HEK293 (cell line): ENCODE data around the gene CDCA4.

Experiments
- REST ChIP-seq: fragments of 450-650 bp; formaldehyde crosslinking; IDR thresholded peaks from 2 replicates; pipeline ENCODE4 v1.5.1; 2016; ENCODE audit warnings: missing biosample characterization, missing genetic modification characterization
- TCF7L2 ChIP-seq: IDR thresholded peaks from 2 replicates; pipeline ENCODE4 v1.6.1; 2011; ENCODE audit warnings: low read depth, mild to moderate bottlenecking, inconsistent platforms, low read length, moderate library complexity, borderline replicate concordance
- ZNF433 ChIP-seq: fragments of 450-650 bp; formaldehyde crosslinking; IDR thresholded peaks from 2 replicates; pipeline ENCODE4 v1.5.1; 2016; ENCODE audit warnings: missing biosample characterization, missing genetic modification characterization, low read depth
- TF ChIP-seq, protein P1 (sequence below): fragments of 450-650 bp; formaldehyde crosslinking; IDR thresholded peaks from 2 replicates; pipeline ENCODE4 v1.5.1; 2016; ENCODE audit warnings: missing biosample characterization, missing genetic modification characterization
- TF ChIP-seq, protein P2 (sequence below): fragments of 450-650 bp; formaldehyde crosslinking; IDR thresholded peaks from 2 replicates; pipeline ENCODE4 v1.5.1; 2016; ENCODE audit warnings: missing biosample characterization, missing genetic modification characterization

- TF ChIP-seq REST (tag by site-specific recombination) (no peak), ZNF433 (no peak), TCF7L2 (no peak)
- TF ChIP-seq, protein P1, sequence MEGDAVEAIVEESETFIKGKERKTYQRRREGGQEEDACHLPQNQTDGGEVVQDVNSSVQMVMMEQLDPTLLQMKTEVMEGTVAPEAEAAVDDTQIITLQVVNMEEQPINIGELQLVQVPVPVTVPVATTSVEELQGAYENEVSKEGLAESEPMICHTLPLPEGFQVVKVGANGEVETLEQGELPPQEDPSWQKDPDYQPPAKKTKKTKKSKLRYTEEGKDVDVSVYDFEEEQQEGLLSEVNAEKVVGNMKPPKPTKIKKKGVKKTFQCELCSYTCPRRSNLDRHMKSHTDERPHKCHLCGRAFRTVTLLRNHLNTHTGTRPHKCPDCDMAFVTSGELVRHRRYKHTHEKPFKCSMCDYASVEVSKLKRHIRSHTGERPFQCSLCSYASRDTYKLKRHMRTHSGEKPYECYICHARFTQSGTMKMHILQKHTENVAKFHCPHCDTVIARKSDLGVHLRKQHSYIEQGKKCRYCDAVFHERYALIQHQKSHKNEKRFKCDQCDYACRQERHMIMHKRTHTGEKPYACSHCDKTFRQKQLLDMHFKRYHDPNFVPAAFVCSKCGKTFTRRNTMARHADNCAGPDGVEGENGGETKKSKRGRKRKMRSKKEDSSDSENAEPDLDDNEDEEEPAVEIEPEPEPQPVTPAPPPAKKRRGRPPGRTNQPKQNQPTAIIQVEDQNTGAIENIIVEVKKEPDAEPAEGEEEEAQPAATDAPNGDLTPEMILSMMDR (tag by site-specific recombination) = no peak
- TF ChIP-seq, protein P2, sequence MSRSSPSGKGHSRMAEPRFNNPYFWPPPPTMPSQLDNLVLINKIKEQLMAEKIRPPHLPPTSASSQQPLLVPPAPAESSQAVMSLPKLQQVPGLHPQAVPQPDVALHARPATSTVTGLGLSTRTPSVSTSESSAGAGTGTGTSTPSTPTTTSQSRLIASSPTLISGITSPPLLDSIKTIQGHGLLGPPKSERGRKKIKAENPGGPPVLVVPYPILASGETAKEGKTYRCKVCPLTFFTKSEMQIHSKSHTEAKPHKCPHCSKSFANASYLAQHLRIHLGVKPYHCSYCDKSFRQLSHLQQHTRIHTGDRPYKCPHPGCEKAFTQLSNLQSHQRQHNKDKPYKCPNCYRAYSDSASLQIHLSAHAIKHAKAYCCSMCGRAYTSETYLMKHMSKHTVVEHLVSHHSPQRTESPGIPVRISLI (tag by site-specific recombination) = no peak
Measured at GRCh38 chr14:105039458-105040205, 18.7 kb upstream of the CDCA4 start.
